ENCODE data around the gene SMYD5.

SMYD5 gene

DNA sequence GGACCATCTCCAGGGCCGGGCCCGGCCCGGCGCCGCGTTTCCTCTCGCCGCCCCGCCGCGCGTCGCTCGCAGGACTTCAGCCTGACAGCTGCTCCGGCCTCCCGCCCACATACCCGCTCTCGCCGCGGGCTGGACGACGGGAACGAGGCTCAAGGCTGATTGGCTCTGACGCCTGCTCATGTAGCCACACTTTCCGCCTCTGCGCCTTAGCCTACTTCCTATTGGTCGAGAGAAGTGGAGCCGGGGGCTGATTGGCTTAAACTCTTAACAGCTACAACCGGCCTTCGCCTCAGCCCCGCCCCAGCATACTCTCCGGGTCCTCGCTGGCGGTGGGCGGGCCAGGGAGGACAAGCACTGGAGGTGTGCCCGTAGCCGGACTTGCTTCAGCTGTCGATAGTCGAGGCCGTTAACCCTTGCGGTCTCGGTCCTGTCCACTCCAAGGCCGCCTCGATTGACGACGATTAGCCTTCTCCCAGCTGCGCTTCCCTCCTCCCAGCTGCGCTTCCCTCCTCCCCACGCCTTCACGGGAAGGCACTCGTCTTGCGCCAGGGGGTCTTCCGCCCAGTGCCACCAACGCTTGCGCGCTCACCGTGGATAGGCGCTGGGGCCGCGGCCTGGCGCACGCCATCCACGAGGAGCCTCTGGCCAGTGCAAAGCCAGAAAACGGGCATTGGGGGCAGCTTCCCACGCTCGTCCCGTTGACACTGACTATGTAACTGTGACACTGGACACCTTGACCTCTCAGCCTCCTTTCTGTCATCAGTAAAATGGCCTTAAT lies 19.3 kb downstream of the SMYD5 start, which contains the start of gene PRADC1 (continued):
- TF ChIP-seq, protein P1, sequence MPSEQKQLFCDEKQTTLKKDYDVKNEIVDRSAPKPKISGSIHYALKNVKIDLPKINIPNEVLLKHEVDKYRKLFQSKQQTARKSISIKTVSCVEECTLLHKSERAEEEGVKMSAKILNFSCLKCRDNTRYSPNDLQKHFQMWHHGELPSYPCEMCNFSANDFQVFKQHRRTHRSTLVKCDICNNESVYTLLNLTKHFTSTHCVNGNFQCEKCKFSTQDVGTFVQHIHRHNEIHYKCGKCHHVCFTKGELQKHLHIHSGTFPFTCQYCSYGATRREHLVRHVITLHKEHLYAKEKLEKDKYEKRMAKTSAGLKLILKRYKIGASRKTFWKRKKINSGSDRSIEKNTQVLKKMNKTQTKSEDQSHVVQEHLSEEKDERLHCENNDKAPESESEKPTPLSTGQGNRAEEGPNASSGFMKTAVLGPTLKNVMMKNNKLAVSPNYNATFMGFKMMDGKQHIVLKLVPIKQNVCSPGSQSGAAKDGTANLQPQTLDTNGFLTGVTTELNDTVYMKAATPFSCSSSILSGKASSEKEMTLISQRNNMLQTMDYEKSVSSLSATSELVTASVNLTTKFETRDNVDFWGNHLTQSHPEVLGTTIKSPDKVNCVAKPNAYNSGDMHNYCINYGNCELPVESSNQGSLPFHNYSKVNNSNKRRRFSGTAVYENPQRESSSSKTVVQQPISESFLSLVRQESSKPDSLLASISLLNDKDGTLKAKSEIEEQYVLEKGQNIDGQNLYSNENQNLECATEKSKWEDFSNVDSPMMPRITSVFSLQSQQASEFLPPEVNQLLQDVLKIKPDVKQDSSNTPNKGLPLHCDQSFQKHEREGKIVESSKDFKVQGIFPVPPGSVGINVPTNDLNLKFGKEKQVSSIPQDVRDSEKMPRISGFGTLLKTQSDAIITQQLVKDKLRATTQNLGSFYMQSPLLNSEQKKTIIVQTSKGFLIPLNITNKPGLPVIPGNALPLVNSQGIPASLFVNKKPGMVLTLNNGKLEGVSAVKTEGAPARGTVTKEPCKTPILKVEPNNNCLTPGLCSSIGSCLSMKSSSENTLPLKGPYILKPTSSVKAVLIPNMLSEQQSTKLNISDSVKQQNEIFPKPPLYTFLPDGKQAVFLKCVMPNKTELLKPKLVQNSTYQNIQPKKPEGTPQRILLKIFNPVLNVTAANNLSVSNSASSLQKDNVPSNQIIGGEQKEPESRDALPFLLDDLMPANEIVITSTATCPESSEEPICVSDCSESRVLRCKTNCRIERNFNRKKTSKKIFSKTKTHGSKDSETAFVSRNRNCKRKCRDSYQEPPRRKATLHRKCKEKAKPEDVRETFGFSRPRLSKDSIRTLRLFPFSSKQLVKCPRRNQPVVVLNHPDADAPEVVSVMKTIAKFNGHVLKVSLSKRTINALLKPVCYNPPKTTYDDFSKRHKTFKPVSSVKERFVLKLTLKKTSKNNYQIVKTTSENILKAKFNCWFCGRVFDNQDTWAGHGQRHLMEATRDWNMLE (tag by site-specific recombination; conservative IDR thresholded peaks at IDR 0.05; ENCODE audit: low read depth), result no peak
- TF ChIP-seq ZNF214 (tag by site-specific recombination; IDR thresholded peaks at IDR 0.05; ENCODE audit: borderline replicate concordance) (no peak), TCF7L2 (IDR thresholded peaks at IDR 0.05; ENCODE audit: borderline replicate concordance, low read depth, low read length) (no peak), ZNF521 (tag by site-specific recombination; IDR thresholded peaks at IDR 0.05) (no peak), ZNF529 (tag by site-specific recombination; IDR thresholded peaks at IDR 0.05; ENCODE audit: insufficient replicate concordance) (no peak), ZNF621 (tag by site-specific recombination; IDR thresholded peaks at IDR 0.05) (no peak), ZNF623 (tag by site-specific recombination; IDR thresholded peaks at IDR 0.05) (no peak), HOXA7 (CRISPR knock-in tag; IDR thresholded peaks at IDR 0.05; ENCODE audit: borderline replicate concordance) (no peak), ZNF138 (tag by site-specific recombination; IDR thresholded peaks at IDR 0.05; ENCODE audit: borderline replicate concordance) (no peak), ZFP3 (tag by site-specific recombination; IDR thresholded peaks at IDR 0.05; ENCODE audit: low read depth) (no peak), ZNF311 (tag by site-specific recombination; IDR thresholded peaks at IDR 0.05; ENCODE audit: borderline replicate concordance) (no peak), ZNF501 (tag by site-specific recombination; IDR thresholded peaks at IDR 0.05) (peak; percentile 60), ZNF140 (tag by site-specific recombination; IDR thresholded peaks at IDR 0.05) (no peak), HOXD13 (CRISPR knock-in tag; IDR thresholded peaks at IDR 0.05; ENCODE audit: borderline replicate concordance) (no peak), KLF10 (tag by site-specific recombination; IDR thresholded peaks at IDR 0.05) (peak; percentile 83), ZEB2 (tag by site-specific recombination; IDR thresholded peaks at IDR 0.05) (peak; percentile 88), ZNF777 (tag by site-specific recombination; IDR thresholded peaks at IDR 0.05; ENCODE audit: borderline replicate concordance) (peak; percentile 54; the same call in 1 of the 2 replicates), ZNF600 (tag by site-specific recombination; IDR thresholded peaks at IDR 0.05) (peak; percentile 51; the same call in 1 of the 2 replicates), ZNF791 (tag by site-specific recombination; IDR thresholded peaks at IDR 0.05) (peak; percentile 65; the same call in 1 of the 2 replicates), ZNF768 (tag by site-specific recombination; IDR thresholded peaks at IDR 0.05) (no peak), ZBTB1 (tag by site-specific recombination; IDR thresholded peaks at IDR 0.05) (no peak), WT1 (tag by site-specific recombination; IDR thresholded peaks at IDR 0.05) (peak; percentile 41; the same call in 1 of the 2 replicates)
- TF ChIP-seq, protein P2, sequence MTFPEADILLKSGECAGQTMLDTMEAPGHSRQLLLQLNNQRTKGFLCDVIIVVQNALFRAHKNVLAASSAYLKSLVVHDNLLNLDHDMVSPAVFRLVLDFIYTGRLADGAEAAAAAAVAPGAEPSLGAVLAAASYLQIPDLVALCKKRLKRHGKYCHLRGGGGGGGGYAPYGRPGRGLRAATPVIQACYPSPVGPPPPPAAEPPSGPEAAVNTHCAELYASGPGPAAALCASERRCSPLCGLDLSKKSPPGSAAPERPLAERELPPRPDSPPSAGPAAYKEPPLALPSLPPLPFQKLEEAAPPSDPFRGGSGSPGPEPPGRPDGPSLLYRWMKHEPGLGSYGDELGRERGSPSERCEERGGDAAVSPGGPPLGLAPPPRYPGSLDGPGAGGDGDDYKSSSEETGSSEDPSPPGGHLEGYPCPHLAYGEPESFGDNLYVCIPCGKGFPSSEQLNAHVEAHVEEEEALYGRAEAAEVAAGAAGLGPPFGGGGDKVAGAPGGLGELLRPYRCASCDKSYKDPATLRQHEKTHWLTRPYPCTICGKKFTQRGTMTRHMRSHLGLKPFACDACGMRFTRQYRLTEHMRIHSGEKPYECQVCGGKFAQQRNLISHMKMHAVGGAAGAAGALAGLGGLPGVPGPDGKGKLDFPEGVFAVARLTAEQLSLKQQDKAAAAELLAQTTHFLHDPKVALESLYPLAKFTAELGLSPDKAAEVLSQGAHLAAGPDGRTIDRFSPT (tag by site-specific recombination; IDR thresholded peaks at IDR 0.05), result peak; percentile 91
- TF ChIP-seq, protein P3, sequence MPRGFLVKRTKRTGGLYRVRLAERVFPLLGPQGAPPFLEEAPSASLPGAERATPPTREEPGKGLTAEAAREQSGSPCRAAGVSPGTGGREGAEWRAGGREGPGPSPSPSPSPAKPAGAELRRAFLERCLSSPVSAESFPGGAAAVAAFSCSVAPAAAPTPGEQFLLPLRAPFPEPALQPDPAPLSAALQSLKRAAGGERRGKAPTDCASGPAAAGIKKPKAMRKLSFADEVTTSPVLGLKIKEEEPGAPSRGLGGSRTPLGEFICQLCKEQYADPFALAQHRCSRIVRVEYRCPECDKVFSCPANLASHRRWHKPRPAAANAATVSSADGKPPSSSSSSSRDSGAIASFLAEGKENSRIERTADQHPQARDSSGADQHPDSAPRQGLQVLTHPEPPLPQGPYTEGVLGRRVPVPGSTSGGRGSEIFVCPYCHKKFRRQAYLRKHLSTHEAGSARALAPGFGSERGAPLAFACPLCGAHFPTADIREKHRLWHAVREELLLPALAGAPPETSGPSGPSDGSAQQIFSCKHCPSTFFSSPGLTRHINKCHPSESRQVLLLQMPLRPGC (tag by site-specific recombination; IDR thresholded peaks at IDR 0.05), result 0 out of 2 replicates have a peak, but pooled peaks have one; percentile 56
- TF ChIP-seq, protein P4, sequence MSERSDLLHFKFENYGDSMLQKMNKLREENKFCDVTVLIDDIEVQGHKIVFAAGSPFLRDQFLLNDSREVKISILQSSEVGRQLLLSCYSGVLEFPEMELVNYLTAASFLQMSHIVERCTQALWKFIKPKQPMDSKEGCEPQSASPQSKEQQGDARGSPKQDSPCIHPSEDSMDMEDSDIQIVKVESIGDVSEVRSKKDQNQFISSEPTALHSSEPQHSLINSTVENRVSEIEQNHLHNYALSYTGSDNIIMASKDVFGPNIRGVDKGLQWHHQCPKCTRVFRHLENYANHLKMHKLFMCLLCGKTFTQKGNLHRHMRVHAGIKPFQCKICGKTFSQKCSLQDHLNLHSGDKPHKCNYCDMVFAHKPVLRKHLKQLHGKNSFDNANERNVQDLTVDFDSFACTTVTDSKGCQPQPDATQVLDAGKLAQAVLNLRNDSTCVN (tag by site-specific recombination; optimal IDR thresholded peaks at IDR 0.05), result peak; percentile 95
- TF ChIP-seq, protein P5, sequence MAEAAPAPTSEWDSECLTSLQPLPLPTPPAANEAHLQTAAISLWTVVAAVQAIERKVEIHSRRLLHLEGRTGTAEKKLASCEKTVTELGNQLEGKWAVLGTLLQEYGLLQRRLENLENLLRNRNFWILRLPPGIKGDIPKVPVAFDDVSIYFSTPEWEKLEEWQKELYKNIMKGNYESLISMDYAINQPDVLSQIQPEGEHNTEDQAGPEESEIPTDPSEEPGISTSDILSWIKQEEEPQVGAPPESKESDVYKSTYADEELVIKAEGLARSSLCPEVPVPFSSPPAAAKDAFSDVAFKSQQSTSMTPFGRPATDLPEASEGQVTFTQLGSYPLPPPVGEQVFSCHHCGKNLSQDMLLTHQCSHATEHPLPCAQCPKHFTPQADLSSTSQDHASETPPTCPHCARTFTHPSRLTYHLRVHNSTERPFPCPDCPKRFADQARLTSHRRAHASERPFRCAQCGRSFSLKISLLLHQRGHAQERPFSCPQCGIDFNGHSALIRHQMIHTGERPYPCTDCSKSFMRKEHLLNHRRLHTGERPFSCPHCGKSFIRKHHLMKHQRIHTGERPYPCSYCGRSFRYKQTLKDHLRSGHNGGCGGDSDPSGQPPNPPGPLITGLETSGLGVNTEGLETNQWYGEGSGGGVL (tag by site-specific recombination; IDR thresholded peaks at IDR 0.05), result no peak
